SU-DHL-6 (cell line): ENCODE data around the gene MIER3.

Experiments
- CTCF ChIP-seq: fragments of 200-600 bp; sonication (generic); IDR thresholded peaks from one replicate; pipeline ENCODE4 v1.5.1; 2017; ENCODE audit warnings: antibody characterized with exemption, mild to moderate bottlenecking, low read length, moderate library complexity; ENCODE audit not compliant: insufficient read depth, poor library complexity, severe bottlenecking
- EZH2phosphoT487 ChIP-seq: fragments of 200-600 bp; sonication (generic), shearing (Covaris generic); conservative IDR thresholded peaks from 2 replicates; pipeline ENCODE4 v1.6.1; 2018; ENCODE audit warnings: mild to moderate bottlenecking, antibody characterized with exemption, low read length, moderate library complexity, mixed read lengths

DNA sequence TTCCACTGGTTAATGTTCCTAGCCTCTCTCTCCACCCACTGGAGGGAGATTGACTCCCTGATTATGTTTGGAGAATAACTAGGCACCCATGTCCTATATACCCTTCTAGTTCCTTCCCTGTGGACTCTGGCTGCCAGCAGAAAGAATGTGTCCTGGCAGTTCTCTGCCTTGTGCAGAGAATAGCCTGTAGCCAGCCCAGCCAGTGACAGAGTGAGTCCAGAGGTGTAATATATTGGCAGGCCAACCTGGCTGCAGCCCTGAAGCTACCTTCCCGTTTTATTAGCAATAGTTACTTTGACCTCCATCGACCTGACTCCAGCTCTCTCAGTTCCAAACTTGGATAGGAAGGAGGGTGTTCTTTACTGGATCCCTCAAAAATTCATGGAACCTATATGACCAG is 34.4 kb downstream of the MIER3 start:
- no peak for TF ChIP-seq CTCF
- no peak for TF ChIP-seq EZH2phosphoT487
